HK-2 (cell line): ENCODE data around the gene JOSD1.

ENCODE experiments used
- DNase-seq: peaks from one replicate; pipeline ENCODE4 v3.0.0-alpha.2; 2018; ENCODE audit not compliant: unreplicated experiment

JOSD1 gene

GRCh38 chr22:38713921-38714320, 13.2 kb upstream of the JOSD1 start:
- DNase-seq: no peak

GRCh38 chr22:38712486-38713207, 11.9 kb upstream of the JOSD1 start:
- DNase-seq: no peak

GRCh38 chr22:38710866-38711265, 10.1 kb upstream of the JOSD1 start:
- no peak for DNase-seq

GRCh38 chr22:38710351-38710750, 9.6 kb upstream of the JOSD1 start:
- DNase-seq: no peak

- DNase-seq: no peak
Observed at GRCh38 chr22:38709306-38709705, 8.6 kb upstream of the JOSD1 start.

- DNase-seq: no peak
Observed at GRCh38 chr22:38707984-38708383, 7.2 kb upstream of the JOSD1 start.

- no peak for DNase-seq
Observed at GRCh38 chr22:38707346-38707745, 6.6 kb upstream of the JOSD1 start.

- DNase-seq: no peak
Observed at GRCh38 chr22:38706901-38707195, 6.1 kb upstream of the JOSD1 start.

GRCh38 chr22:38706101-38706900, 5.6 kb upstream of the JOSD1 start:
- DNase-seq: peak; percentile 33

GRCh38 chr22:38705235-38706100, 4.7 kb upstream of the JOSD1 start, which contains the start of gene GTPBP1:
Gene GTPBP1, plus strand, starts transcription at chr22:38705944. Its CDS starts 12 bp downstream, at chr22:38705956.
- DNase-seq: peak; percentile 95

GRCh38 chr22:38704654-38705234, 4.0 kb upstream of the JOSD1 start:
- DNase-seq: no peak

- peak; percentile 66 for DNase-seq
Observed at GRCh38 chr22:38700270-38700788, 414 bp downstream of the JOSD1 start.

- DNase-seq: no peak
Observed at GRCh38 chr22:38699784-38700183, 959 bp downstream of the JOSD1 start.

- DNase-seq: no peak
Observed at GRCh38 chr22:38699143-38699542, 1.6 kb downstream of the JOSD1 start.

GRCh38 chr22:38698407-38699094, 2.2 kb downstream of the JOSD1 start:
- DNase-seq: no peak

GRCh38 chr22:38697425-38698089, 3.2 kb downstream of the JOSD1 start:
- DNase-seq: no peak

- no peak for DNase-seq
Observed at GRCh38 chr22:38696606-38697424, 3.9 kb downstream of the JOSD1 start.

GRCh38 chr22:38694940-38695339, 5.8 kb downstream of the JOSD1 start:
- no peak for DNase-seq

GRCh38 chr22:38694049-38694448, 6.7 kb downstream of the JOSD1 start:
- DNase-seq: no peak

- no peak for DNase-seq
Observed at GRCh38 chr22:38689651-38690050, 11.1 kb downstream of the JOSD1 start.
